T-helper 2 cell treated with Interferon-gamma antibody and Interleukin-4, amounts not matched to agents 5 μg/mL and 100 μg/mL, for 36 hours (primary cell): ENCODE data around the gene SPRR2A.
"Not testable (repeated sequence)": the region's sequence is repeated elsewhere in the genome, so short reads cannot be mapped to it uniquely, and the experiment has no call there.

Experiments
- DNase-seq: peaks from one replicate; pipeline ENCODE4 v3.0.0; 2021; ENCODE audit warnings: low spot score
- H3K27ac Mint-ChIP-seq: one replicate; pipeline ENCODE4 v1.8.0; 2021; ENCODE audit warnings: mild to moderate bottlenecking, mixed read lengths
- H3K27me3 Mint-ChIP-seq: one replicate; pipeline ENCODE4 v1.8.0; 2021; ENCODE audit warnings: low read depth, mixed read lengths
- H3K36me3 Mint-ChIP-seq: one replicate; pipeline ENCODE4 v1.8.0; 2021; ENCODE audit warnings: low read depth, mixed read lengths
- H3K4me1 Mint-ChIP-seq: one replicate; pipeline ENCODE4 v1.8.0; 2021; ENCODE audit warnings: low read depth, mixed read lengths
- H3K4me3 Mint-ChIP-seq: one replicate; pipeline ENCODE4 v1.8.0; 2022; ENCODE audit warnings: mild to moderate bottlenecking, moderate library complexity, mixed read lengths
- H3K9me3 Mint-ChIP-seq: one replicate; pipeline ENCODE4 v1.8.0; 2021; ENCODE audit warnings: mixed read lengths

The SPRR2A gene

GRCh38 chr1:153057375-153057774 lies at the start of gene SPRR2A:
SPRR2A (minus strand) TSS chr1:153057512; CDS start chr1:153056735, 777 bp downstream.
- DNase-seq = no peak
- H3K9me3 Mint-ChIP-seq = no peaks in the 10 kb centered on the region
- H3K36me3 Mint-ChIP-seq = no peaks in the 10 kb centered on the region
- H3K4me3 Mint-ChIP-seq = no peak within 1 kb of the TSS
- no peaks in the 10 kb centered on the region for H3K4me1 Mint-ChIP-seq
- H3K27ac Mint-ChIP-seq = no peak within 1 kb of the TSS
- H3K27me3 Mint-ChIP-seq = peaks cover 11% of the 10 kb centered on the region

- H3K36me3 Mint-ChIP-seq = no peaks in the 10 kb centered on the region
- peaks cover 6% of the 10 kb centered on the region for H3K27me3 Mint-ChIP-seq
- H3K4me1 Mint-ChIP-seq = no peaks in the 10 kb centered on the region
- H3K9me3 Mint-ChIP-seq = no peaks in the 10 kb centered on the region
- no peak overlapping the region for H3K4me3 Mint-ChIP-seq
- no peak overlapping the region for H3K27ac Mint-ChIP-seq
- DNase-seq = no peak
These were observed 42.9 kb upstream of the SPRR2A start for GRCh38 chr1:153100245-153100644.

- Mint-ChIP-seq H3K36me3 (no peaks in the 10 kb centered on the region), H3K27me3 (peaks cover 6% of the 10 kb centered on the region), H3K4me3 (no peak overlapping the region), H3K4me1 (no peaks in the 10 kb centered on the region), H3K9me3 (no peaks in the 10 kb centered on the region), H3K27ac (no peak overlapping the region)
- no peak for DNase-seq
These were observed 42.2 kb upstream of the SPRR2A start for GRCh38 chr1:153099461-153100045.

GRCh38 chr1:153095764-153096163 lies 38.5 kb upstream of the SPRR2A start:
- DNase-seq = no peak
- Mint-ChIP-seq H3K27me3 (peaks cover 6% of the 10 kb centered on the region), H3K4me1 (no peaks in the 10 kb centered on the region), H3K36me3 (no peaks in the 10 kb centered on the region), H3K27ac (no peak overlapping the region), H3K9me3 (no peaks in the 10 kb centered on the region), H3K4me3 (no peak overlapping the region)

- DNase-seq = no peak
- H3K9me3 Mint-ChIP-seq = no peaks in the 10 kb centered on the region
- no peaks in the 10 kb centered on the region for H3K36me3 Mint-ChIP-seq
- peaks cover 3% of the 10 kb centered on the region for H3K27me3 Mint-ChIP-seq
- no peak within 1 kb of the TSS for H3K4me3 Mint-ChIP-seq
- no peak within 1 kb of the TSS for H3K27ac Mint-ChIP-seq
- no peaks in the 10 kb centered on the region for H3K4me1 Mint-ChIP-seq
These were observed 37.1 kb upstream of the SPRR2A start, which contains the start of gene SPRR2E for GRCh38 chr1:153094426-153094825. SPRR2E (minus strand) TSS chr1:153094526; CDS start chr1:153093751, 775 bp downstream.

GRCh38 chr1:153087652-153088051 lies 30.3 kb upstream of the SPRR2A start:
- Mint-ChIP-seq H3K9me3 (no peaks in the 10 kb centered on the region), H3K27ac (no peak overlapping the region), H3K36me3 (no peaks in the 10 kb centered on the region), H3K4me3 (no peak overlapping the region), H3K4me1 (no peaks in the 10 kb centered on the region), H3K27me3 (peaks cover 2% of the 10 kb centered on the region)
- no peak for DNase-seq

- DNase-seq = no peak
These were observed 24.4 kb upstream of the SPRR2A start for GRCh38 chr1:153081736-153082135.

GRCh38 chr1:153072806-153073726 lies 15.8 kb upstream of the SPRR2A start:
- Mint-ChIP-seq H3K4me3 (no peak overlapping the region), H3K27me3 (peaks cover 4% of the 10 kb centered on the region), H3K27ac (no peak overlapping the region), H3K4me1 (no peaks in the 10 kb centered on the region), H3K36me3 (no peaks in the 10 kb centered on the region), H3K9me3 (no peaks in the 10 kb centered on the region)
- no peak for DNase-seq

More at GRCh38 chr1:153081736-153082135, 24.4 kb upstream of the SPRR2A start:
- Mint-ChIP-seq H3K27me3 (no peaks in the 10 kb centered on the region), H3K4me3 (no peak overlapping the region), H3K36me3 (no peaks in the 10 kb centered on the region), H3K4me1 (no peaks in the 10 kb centered on the region), H3K9me3 (no peaks in the 10 kb centered on the region), H3K27ac (no peak overlapping the region)

GRCh38 chr1:153071511-153071910 lies 14.2 kb upstream of the SPRR2A start, which contains the start of gene SPRR2B:
SPRR2B (minus strand) TSS chr1:153071611; CDS start chr1:153070839, 772 bp downstream.
- Mint-ChIP-seq H3K4me1 (no peaks in the 10 kb centered on the region), H3K9me3 (no peaks in the 10 kb centered on the region), H3K27ac (no peak within 1 kb of the TSS), H3K4me3 (no peak within 1 kb of the TSS), H3K36me3 (no peaks in the 10 kb centered on the region), H3K27me3 (peaks cover 4% of the 10 kb centered on the region)
- DNase-seq = no peak

GRCh38 chr1:153070243-153070642 lies 12.9 kb upstream of the SPRR2A start:
- Mint-ChIP-seq H3K9me3 (no peaks in the 10 kb centered on the region), H3K4me3 (no peak overlapping the region), H3K4me1 (no peaks in the 10 kb centered on the region), H3K27me3 (peaks cover 8% of the 10 kb centered on the region), H3K36me3 (no peaks in the 10 kb centered on the region), H3K27ac (no peak overlapping the region)
- no peak for DNase-seq

- no peaks in the 10 kb centered on the region for H3K36me3 Mint-ChIP-seq
- H3K27ac Mint-ChIP-seq = no peak overlapping the region
- H3K4me1 Mint-ChIP-seq = no peaks in the 10 kb centered on the region
- peaks cover 9% of the 10 kb centered on the region for H3K27me3 Mint-ChIP-seq
- H3K9me3 Mint-ChIP-seq = no peaks in the 10 kb centered on the region
- no peak for DNase-seq
- H3K4me3 Mint-ChIP-seq = no peak overlapping the region
These were observed 1.8 kb upstream of the SPRR2A start for GRCh38 chr1:153058826-153059784.

- H3K27me3 Mint-ChIP-seq = peaks cover 8% of the 10 kb centered on the region
- no peaks in the 10 kb centered on the region for H3K36me3 Mint-ChIP-seq
- no peaks in the 10 kb centered on the region for H3K4me1 Mint-ChIP-seq
- no peak overlapping the region for H3K4me3 Mint-ChIP-seq
- no peak for DNase-seq
- H3K27ac Mint-ChIP-seq = no peak overlapping the region
- no peaks in the 10 kb centered on the region for H3K9me3 Mint-ChIP-seq
These were observed 842 bp upstream of the SPRR2A start for GRCh38 chr1:153058154-153058553.

GRCh38 chr1:153056111-153056510 lies 1.2 kb downstream of the SPRR2A start:
- DNase-seq, H3K4me3 Mint-ChIP-seq, H3K4me1 Mint-ChIP-seq, H3K36me3 Mint-ChIP-seq, H3K27me3 Mint-ChIP-seq, H3K27ac Mint-ChIP-seq, H3K9me3 Mint-ChIP-seq: not testable (repeated sequence)
